Stimulated activated naive B cell treated with anti-CD40 and anti-IgM and Interleukin-4, amounts not matched to agents 10 μg/mL and 1 μg/mL and 100 μg/mL, for 72 hours (primary cell): Measurements from ENCODE around the gene ISY1.
"Not testable (repeated sequence)": the region's sequence is repeated elsewhere in the genome, so short reads cannot be mapped to it uniquely, and the experiment has no call there.

Experiments used
- ATAC-seq, 2 donors: fragments of 150-1000 bp; cut with Tn5 transposase; replicated peaks; 2 replicates each; pipeline ENCODE4 v1.10.0; 2021; ENCODE audit warnings: moderate library complexity in 1 of 2
- DNase-seq: peaks from one replicate; pipeline ENCODE4 v3.0.0; 2021
- H3K27ac Mint-ChIP-seq: one replicate; pipeline ENCODE4 v1.8.0; 2022; ENCODE audit warnings: mild to moderate bottlenecking, mixed read lengths
- H3K27me3 Mint-ChIP-seq, 2 donors: one replicate each; pipeline ENCODE4 v1.8.0; 2022; ENCODE audit warnings: mixed read lengths in 2 of 2
- H3K36me3 Mint-ChIP-seq, 2 donors: one replicate each; pipeline ENCODE4 v1.8.0; 2022; ENCODE audit warnings: mixed read lengths in 2 of 2, mild to moderate bottlenecking in 1 of 2
- H3K4me1 Mint-ChIP-seq, 2 donors: one replicate each; pipeline ENCODE4 v1.8.0; 2022; ENCODE audit warnings: mixed read lengths in 2 of 2, mild to moderate bottlenecking in 1 of 2
- H3K4me3 Mint-ChIP-seq, 2 donors: one replicate each; pipeline ENCODE4 v1.8.0; 2022; ENCODE audit warnings: mild to moderate bottlenecking in 2 of 2, mixed read lengths in 2 of 2, moderate library complexity in 1 of 2
- H3K9me3 Mint-ChIP-seq, 2 donors: one replicate each; pipeline ENCODE4 v1.8.0; 2022; ENCODE audit warnings: mixed read lengths in 2 of 2, mild to moderate bottlenecking in 1 of 2

ISY1 gene

DNA sequence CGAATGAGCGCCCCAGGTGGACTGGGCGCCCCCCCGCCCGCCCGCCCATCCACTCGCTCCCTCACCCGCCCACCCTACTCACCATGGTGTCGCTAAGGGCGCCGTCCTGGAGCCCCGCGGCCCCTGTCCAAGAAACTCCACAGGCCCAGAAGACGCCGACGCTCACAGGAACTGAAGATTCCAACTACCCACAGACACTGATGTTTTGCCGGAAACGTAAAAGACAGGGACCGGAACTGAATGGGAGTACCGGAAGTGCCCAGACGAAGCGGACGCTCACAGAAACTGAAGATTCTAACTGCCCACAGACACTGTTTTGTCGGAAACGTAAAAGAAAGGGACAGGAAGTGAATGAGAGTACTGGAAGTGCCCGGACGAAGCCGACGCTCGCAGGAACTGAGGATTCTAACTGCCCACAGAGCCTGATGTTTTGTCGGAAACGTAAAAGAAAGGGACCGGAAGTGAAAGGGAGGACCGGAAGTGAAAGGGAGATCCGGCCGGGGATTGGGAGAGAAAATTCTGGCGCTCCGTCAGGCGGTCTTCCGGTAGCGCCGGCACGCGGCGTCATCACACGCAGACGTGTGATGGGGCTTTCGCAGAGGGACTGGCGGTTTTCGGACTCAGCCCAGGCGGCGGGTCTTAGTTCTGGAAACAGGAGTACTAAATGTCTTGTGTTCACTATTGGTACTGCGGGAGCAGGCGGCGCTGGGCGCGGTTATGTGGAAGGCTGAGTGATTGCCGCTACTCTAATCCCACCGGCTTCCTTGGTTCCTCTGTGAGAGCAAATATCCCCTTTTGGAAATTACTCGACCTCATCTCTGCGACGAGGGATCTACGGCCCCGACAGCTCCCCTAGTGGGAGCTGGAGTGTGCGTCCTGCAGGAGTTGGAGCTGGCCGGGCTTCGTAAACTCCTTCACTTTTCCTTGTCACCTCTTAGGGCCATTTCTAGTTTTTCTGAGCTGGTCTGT, at the start of gene ISY1:
TSS of gene ISY1 (minus strand) at position 173 of the 969 bp plus-strand sequence. CDS start at position 85, 88 bp downstream.
- DNase-seq (peak; percentile 91), ATAC-seq (peak; percentile 83 to 89)
- Mint-ChIP-seq H3K36me3 (peaks cover 18 to 22% of the 10 kb centered on the region in 2 donors), H3K27ac (peak within 1 kb of the TSS; percentile 99), H3K4me3 (peak within 1 kb of the TSS; percentile 90 to 96), H3K27me3 (no peaks in the 10 kb centered on the region), H3K4me1 (peaks cover 20 to 32% of the 10 kb centered on the region in 2 donors), H3K9me3 (no peaks in the 10 kb centered on the region)

DNA sequence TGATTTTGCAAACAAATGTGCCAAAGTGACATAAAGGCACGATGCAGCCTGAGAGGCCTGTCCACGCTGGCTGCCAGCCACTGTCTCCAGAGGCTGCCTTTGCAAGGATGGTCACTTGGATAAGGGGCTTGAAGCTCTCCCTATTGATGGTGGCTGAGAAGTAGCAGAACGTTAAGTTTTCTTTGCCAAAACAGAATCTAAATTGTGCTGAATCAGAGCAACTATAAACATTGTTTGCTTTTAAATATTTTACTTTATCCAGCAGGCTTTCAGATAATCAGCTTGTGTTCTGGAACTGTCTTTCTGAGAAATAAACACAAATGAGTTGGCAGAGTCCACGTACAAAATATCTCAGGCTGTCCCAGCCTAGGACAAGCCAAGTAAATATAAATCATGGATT, 46.6 kb upstream of the ISY1 start:
- DNase-seq (no peak), ATAC-seq (no peak)
- H3K4me1 Mint-ChIP-seq = no peaks in the 10 kb centered on the region
- peaks cover 0 to 4% of the 10 kb centered on the region in 2 donors for H3K27me3 Mint-ChIP-seq
- no peak overlapping the region for H3K27ac Mint-ChIP-seq
- no peaks in the 10 kb centered on the region for H3K36me3 Mint-ChIP-seq
- H3K9me3 Mint-ChIP-seq = no peaks in the 10 kb centered on the region
- H3K4me3 Mint-ChIP-seq = no peak overlapping the region

- H3K27ac Mint-ChIP-seq = no peak overlapping the region
- peaks cover 0 to 3% of the 10 kb centered on the region in 2 donors for H3K27me3 Mint-ChIP-seq
- no peaks in the 10 kb centered on the region for H3K9me3 Mint-ChIP-seq
- ATAC-seq (peak in 1 of 2 donors; percentile 45), DNase-seq (no peak)
- no peak overlapping the region for H3K4me3 Mint-ChIP-seq
- no peaks in the 10 kb centered on the region for H3K36me3 Mint-ChIP-seq
- H3K4me1 Mint-ChIP-seq = no peaks in the 10 kb centered on the region
Measured at GRCh38 chr3:129205109-129205832, 44.4 kb upstream of the ISY1 start.

- ATAC-seq (no peak), DNase-seq (no peak)
- Mint-ChIP-seq H3K27ac (no peak overlapping the region), H3K27me3 (no peaks in the 10 kb centered on the region), H3K4me3 (no peak overlapping the region), H3K4me1 (no peaks in the 10 kb centered on the region), H3K9me3 (no peaks in the 10 kb centered on the region), H3K36me3 (peaks cover under 1 to 3% of the 10 kb centered on the region in 2 donors)
Measured at GRCh38 chr3:129204473-129204872, 43.6 kb upstream of the ISY1 start.

DNA sequence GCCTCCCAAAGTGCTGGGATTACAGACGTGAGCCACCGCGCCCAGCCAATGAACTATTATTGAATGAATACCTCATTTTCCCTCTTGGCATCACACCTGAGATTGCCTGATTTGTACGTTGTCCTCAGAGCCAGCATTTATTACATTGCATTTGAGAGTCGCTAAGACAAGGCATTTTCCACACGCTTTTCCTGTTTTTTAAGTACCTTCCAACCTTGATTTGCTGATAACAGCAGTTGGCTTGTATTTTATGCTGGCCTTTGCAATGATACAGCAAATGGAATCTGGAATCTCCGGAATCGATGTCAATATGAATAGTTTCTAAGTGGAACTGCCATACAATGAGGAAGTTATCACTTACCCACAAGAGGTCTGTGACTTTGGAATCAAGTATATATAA, 38.5 kb upstream of the ISY1 start:
- H3K27ac Mint-ChIP-seq = no peak overlapping the region
- H3K27me3 Mint-ChIP-seq = no peaks in the 10 kb centered on the region
- H3K36me3 Mint-ChIP-seq = peaks cover 3% of the 10 kb centered on the region in 2 donors
- no peak for ATAC-seq
- H3K4me1 Mint-ChIP-seq = peaks cover 14 to 24% of the 10 kb centered on the region in 2 donors
- H3K4me3 Mint-ChIP-seq = no peak overlapping the region
- H3K9me3 Mint-ChIP-seq = no peaks in the 10 kb centered on the region
- no peak for DNase-seq

- ATAC-seq (no peak), DNase-seq (no peak)
- Mint-ChIP-seq H3K4me3 (no peak overlapping the region), H3K36me3 (peaks cover 3% of the 10 kb centered on the region in 2 donors), H3K9me3 (no peaks in the 10 kb centered on the region), H3K27me3 (no peaks in the 10 kb centered on the region), H3K4me1 (peaks cover 14 to 24% of the 10 kb centered on the region in 2 donors), H3K27ac (peak overlapping the region; percentile 31)
Measured at GRCh38 chr3:129197321-129197720, 36.5 kb upstream of the ISY1 start.

GRCh38 chr3:129196601-129197000, 35.7 kb upstream of the ISY1 start:
- Mint-ChIP-seq H3K4me3 (no peak overlapping the region), H3K9me3 (no peaks in the 10 kb centered on the region), H3K27me3 (no peaks in the 10 kb centered on the region), H3K36me3 (peaks cover 3% of the 10 kb centered on the region in 2 donors), H3K27ac (peak overlapping the region; percentile 31), H3K4me1 (peaks cover 14 to 24% of the 10 kb centered on the region in 2 donors)
- DNase-seq (no peak), ATAC-seq (no peak)

GRCh38 chr3:129195731-129196256, 34.9 kb upstream of the ISY1 start:
- no peaks in the 10 kb centered on the region for H3K27me3 Mint-ChIP-seq
- peaks cover 3% of the 10 kb centered on the region in 2 donors for H3K36me3 Mint-ChIP-seq
- no peak overlapping the region for H3K4me3 Mint-ChIP-seq
- H3K27ac Mint-ChIP-seq = no peak overlapping the region
- peak; percentile 46 to 50 for ATAC-seq
- H3K9me3 Mint-ChIP-seq = no peaks in the 10 kb centered on the region
- peaks cover 14 to 24% of the 10 kb centered on the region in 2 donors for H3K4me1 Mint-ChIP-seq
- no peak for DNase-seq

GRCh38 chr3:129189793-129190192, 28.9 kb upstream of the ISY1 start:
- H3K36me3 Mint-ChIP-seq, H3K9me3 Mint-ChIP-seq, H3K4me1 Mint-ChIP-seq, H3K27ac Mint-ChIP-seq, H3K27me3 Mint-ChIP-seq, DNase-seq, ATAC-seq, H3K4me3 Mint-ChIP-seq: not testable (repeated sequence)

DNA sequence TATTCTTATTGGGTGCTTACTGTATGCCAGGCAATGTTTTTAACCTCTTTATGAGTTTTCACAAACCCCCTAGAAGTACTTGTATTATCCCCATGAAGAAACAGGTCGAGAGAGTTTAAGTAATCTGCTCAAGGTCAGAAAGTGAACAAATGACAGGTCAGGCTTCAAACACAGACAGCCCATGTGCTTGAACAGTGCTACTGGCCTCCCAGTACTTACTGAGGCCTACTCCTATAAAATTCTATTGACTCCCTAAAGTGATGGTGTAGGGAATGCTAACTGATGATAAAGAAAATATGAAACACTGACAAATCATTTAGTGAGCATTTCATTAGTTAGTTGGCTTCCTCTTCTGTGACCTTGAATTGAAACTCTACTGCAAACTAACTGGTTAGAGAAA, 27.0 kb upstream of the ISY1 start:
- no peak overlapping the region for H3K27ac Mint-ChIP-seq
- DNase-seq = no peak
- H3K36me3 Mint-ChIP-seq = peaks cover 9 to 11% of the 10 kb centered on the region in 2 donors
- no peak for ATAC-seq
- H3K4me1 Mint-ChIP-seq = peaks cover 0 to 10% of the 10 kb centered on the region in 2 donors
- H3K4me3 Mint-ChIP-seq = no peak overlapping the region
- H3K27me3 Mint-ChIP-seq = no peaks in the 10 kb centered on the region
- no peaks in the 10 kb centered on the region for H3K9me3 Mint-ChIP-seq

DNA sequence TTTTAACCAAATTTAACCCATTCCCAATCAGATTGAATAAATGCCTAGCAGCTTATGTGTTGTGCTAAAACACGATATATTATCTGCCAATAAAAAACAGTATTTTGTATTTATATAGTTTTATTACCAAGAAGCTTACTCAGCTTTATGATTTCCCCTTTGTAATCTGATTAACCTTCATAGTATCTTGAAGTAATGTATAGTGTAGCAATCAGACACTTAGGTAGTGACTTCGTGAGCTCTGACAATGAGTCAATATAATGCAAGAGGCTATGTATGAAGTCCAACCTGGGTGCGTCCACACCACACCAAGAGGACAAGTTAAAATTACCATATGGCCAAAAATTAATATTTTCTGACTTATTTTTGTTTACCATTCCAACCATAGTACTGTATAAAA, 24.9 kb upstream of the ISY1 start:
- no peak overlapping the region for H3K27ac Mint-ChIP-seq
- DNase-seq = no peak
- no peak for ATAC-seq
- no peaks in the 10 kb centered on the region for H3K9me3 Mint-ChIP-seq
- H3K4me3 Mint-ChIP-seq = no peak overlapping the region
- peaks cover 14 to 28% of the 10 kb centered on the region in 2 donors for H3K36me3 Mint-ChIP-seq
- H3K4me1 Mint-ChIP-seq = peaks cover 3 to 23% of the 10 kb centered on the region in 2 donors
- H3K27me3 Mint-ChIP-seq = no peaks in the 10 kb centered on the region

- Mint-ChIP-seq H3K4me3 (peak overlapping the region; percentile 46 to 48), H3K36me3 (peaks cover 16 to 34% of the 10 kb centered on the region in 2 donors), H3K4me1 (peaks cover 7 to 30% of the 10 kb centered on the region in 2 donors)
- not testable (repeated sequence) for H3K27ac Mint-ChIP-seq, ATAC-seq, H3K27me3 Mint-ChIP-seq, DNase-seq, H3K9me3 Mint-ChIP-seq
Measured at GRCh38 chr3:129184784-129185542, 24.1 kb upstream of the ISY1 start.

GRCh38 chr3:129184396-129184657, 23.5 kb upstream of the ISY1 start:
- Mint-ChIP-seq H3K27me3 (no peaks in the 10 kb centered on the region), H3K9me3 (no peaks in the 10 kb centered on the region), H3K4me3 (peak overlapping the region; percentile 98 to 99), H3K4me1 (peaks cover 9 to 35% of the 10 kb centered on the region in 2 donors), H3K36me3 (peaks cover 16 to 35% of the 10 kb centered on the region in 2 donors), H3K27ac (peak overlapping the region; percentile 100)
- DNase-seq (no peak), ATAC-seq (peak; percentile 13 to 15)
